GM19025 (cell line): ENCODE data around the gene TBC1D3B.
"Not testable (repeated sequence)": the region's sequence is repeated elsewhere in the genome, so short reads cannot be mapped to it uniquely, and the experiment has no call there.

Source experiments
- ATAC-seq: cut with Tn5 transposase; IDR thresholded peaks from one replicate; pipeline ENCODE4 v1.9.1; 2021; ENCODE audit warnings: mild to moderate bottlenecking, low read depth, moderate library complexity; ENCODE audit not compliant: unreplicated experiment

Gene TBC1D3B

DNA sequence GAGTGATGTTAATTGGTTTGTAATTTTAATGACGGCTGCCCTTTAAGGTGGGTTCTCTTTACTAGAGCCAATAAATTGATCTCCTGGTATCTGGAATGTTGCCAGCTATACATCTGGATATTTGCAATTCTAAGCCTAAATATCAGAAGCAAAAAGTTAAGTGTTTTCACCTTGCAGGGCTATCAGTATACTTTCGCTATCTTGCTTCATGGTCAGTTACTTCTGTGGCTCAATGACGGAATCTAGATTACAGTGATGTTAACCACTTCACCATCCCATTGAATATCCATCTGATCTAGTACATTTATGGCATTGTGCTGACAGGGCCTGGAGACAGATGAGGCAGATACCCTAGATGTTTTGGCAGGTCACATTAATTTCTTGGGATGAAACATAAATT, 44.5 kb downstream of the TBC1D3B start:
- no peak for ATAC-seq

DNA sequence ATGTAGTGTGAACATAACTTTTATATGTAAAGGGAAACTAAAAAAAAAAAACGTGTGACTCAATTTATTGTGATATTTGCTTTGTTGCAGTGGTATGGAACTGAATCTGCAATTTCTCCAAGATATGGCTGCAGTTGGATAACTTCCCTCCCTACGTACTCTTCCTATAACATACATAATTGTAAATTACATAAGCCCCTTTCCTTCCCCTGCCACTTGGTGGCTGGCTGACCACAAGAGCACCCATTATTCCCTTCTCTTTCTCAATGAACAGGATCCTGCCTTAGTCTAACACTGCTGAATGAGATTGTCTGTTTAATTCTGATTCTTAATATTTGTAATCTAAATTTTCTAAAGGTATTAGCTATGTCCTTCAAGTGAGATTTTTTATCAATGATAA, 45.0 kb downstream of the TBC1D3B start:
- no peak for ATAC-seq

DNA sequence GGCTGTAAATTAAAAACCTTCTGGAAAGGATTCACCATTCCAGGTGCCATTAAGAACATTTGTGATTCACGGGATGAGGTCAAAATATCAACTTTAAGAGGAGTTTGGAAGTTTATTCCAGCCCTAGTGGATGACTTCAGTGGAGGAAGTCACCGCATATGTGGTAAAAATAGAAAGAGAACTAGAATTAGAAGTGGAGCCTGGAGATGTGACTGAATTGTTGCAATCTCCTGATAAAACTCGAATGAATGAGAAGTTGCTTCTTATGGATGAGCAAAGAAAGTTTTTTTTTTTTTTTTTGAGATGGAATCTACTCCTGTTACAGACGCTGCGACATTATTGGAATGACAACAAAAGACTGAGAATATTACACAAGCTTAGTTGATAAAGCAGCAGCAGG, 46.1 kb downstream of the TBC1D3B start:
- no peak for ATAC-seq

DNA sequence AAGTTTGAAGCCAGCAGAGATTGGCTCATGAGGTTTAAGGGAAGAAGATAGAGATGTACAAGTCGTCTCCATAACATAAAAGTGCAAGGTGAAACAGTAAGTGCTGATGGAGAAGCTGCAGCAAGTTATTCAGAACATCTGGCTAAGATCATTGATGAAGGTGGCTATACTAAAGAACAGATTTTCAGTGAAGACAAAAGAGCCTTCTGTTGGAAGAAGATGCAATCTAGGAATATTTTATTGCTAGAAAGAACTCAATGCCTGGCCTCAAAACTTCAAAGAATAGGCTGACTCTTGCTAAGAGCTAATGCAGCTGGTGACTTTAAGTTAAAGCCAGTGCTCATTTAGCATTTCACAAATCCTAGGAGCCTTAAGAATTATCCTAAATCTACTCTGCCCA, 46.8 kb downstream of the TBC1D3B start:
- ATAC-seq: no peak

DNA sequence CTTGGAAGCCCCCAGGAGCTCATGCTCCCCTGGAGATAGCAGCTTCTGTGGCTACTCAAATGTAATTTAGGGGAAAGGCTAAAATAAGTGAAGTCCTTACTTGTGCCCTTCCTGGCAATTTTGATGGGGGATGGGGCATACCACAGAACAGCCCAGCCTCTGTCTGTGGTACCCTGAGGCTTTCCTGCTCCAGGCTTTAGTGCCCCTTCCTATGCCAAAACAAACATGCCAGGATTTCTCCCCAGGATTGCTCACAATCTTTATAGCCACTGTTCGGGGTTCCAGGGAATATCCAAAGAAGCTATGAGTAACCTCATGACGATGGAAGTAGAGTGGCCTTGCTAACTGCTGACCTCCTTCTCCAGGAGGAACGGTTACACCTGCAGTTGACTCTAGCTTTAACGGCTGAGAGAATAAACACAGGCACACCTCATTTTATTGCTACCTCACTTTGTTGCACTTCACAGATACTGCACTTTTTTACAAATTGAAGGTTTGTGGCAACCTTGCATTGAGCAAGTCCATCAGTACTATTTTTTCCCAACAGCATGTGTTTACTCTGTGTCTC, 47.9 kb downstream of the TBC1D3B start:
- ATAC-seq: no peak

DNA sequence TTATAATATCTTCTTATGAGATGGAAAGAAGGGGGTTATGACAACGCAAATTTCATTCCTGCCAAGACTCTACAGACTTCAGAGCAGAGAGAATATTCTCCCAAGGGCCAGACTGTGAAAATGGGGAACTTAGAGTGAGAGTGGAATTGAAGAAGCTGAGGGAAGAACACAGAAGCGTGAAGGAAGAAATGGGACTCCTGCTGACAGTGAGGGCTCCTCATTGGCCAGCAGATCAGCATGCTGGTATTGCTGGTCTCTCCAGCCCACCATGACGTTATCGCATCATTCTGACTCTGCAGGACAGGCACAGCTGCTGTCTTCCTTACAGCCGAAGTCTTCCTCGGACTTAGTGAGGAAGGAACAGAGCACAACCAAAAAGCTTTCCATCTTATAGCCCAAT, 48.5 kb downstream of the TBC1D3B start:
- no peak for ATAC-seq

DNA sequence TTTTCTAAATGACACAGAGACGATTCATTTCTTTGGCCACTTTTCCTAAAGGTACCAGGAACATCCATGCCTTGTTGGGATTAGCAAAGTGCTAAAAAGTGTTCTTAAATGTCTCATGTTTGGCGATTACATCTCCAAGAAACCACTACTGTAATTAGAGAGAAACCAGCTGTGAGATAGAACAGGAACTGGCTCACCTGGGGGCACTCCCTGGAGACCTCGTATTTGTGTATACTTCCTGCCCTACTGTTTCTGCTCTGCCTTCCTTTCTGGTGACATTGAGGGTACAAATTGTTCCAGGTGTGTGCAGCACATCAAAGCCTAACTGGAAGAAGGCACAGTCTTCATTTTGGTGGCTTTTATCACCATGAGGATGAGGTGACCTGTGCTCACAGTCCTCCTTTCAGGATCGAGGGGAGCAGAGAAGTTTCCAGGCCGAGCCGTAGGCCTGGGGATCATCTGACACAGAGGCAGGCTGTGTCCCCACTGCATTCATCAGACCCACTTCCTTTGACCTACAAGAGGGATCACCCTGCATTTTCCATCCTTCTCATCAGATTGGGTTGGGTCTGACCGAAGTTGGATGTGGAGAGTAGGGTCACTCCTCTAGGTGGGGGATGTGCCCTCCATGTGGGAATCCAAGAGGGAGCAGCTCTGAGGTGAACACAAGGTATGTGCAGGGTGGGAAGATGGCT, 49.1 kb downstream of the TBC1D3B start:
- ATAC-seq: peak; percentile 57

DNA sequence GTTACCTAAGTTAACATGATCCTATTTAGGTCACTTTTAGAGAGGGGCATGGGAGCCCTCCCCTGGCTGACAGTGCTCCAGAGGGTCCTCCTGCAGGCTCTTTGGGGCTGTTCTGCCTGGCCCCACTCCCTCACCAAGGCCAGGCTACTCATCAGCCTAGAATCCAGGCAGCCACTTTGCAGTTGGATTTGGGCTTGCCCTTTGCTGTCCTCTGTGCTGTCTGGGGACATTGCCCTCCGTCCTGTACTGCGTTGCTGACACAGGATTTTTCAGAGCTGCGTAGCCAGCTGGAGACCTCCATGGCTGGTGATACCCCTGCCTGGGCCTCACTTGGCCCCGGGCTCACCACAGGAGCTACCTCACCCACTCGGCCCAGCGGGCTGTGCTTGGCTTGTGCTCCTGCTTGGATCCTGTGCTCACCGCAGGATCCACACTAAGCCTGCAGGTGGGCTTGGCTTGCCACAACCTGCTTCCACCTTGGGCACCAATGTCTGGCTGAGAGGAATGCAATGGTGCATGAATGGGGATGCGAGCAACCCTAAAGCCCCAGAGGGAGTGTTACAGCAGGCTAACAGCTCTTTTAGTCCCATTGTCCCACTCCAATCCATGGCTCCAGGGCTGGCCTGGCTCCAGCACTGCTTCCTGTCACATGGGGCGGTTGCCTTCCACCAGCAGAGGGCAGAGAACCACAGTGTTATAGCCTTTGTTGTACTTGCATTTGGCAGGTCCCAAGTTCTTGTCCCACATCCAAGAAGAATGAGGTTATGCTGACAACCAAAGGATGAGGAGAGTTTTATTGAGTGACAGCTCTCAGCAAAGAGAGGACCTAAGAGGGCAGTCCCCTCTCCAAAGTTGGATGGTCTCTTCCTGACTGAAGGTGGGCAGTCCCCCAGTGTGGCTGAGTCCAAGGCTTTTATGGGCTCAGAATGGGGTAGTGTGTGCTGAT, 51.3 kb downstream of the TBC1D3B start:
- no peak for ATAC-seq

DNA sequence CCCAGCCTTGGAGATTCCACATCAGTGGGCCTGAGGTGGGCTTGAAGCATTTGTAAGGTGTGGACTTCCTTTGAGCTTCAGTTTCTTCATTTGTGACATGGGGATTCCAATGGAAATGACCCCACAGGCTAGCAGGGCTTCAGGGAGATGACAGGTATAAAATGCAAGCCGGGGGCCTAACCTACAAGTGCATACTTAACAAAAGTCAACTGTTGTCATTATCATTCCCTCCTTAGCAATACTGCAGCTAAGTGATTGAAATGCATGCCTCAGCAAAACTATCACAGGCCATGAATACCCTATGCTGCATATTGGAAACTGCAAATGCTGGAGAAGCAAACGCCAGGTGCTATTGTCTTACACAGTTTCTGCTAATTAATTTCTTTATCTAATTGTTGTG, 53.0 kb downstream of the TBC1D3B start:
- no peak for ATAC-seq

DNA sequence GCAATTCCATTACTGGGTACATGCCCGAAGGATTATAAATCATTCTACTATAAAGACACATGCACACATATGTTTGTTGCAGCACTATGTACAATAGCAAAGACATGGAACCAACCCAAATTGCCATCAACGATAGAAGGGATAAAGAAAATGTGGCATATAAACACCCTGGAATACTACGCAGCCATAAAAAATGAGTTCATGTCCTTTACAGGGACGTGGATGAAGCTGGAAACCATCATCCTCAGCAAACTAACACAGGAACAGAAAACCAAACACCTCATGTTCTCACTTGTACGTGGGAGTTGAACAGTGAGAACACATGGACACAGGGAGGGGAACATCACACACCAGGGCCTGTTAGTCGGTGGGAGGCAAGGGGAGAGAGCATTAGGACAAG, 55.3 kb downstream of the TBC1D3B start:
- not testable (repeated sequence) for ATAC-seq

DNA sequence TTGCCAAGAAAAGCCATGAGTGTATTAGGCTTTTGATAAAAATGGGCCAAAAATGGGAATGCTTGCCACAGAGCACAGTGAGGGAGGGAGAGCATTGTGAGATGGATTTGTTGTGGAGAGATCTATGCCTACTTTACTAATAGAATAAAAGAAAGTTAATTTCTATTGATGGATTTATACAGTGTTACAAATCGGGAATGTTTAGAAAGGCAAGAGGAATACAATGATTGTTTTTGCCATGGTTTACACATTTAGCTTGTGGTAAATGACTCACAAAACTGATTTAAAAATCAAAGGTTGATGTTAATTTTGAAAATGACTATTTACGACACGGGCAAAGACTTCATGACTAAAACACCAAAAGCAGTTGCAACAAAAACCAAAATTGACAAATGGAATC, 56.2 kb downstream of the TBC1D3B start:
- no peak for ATAC-seq

DNA sequence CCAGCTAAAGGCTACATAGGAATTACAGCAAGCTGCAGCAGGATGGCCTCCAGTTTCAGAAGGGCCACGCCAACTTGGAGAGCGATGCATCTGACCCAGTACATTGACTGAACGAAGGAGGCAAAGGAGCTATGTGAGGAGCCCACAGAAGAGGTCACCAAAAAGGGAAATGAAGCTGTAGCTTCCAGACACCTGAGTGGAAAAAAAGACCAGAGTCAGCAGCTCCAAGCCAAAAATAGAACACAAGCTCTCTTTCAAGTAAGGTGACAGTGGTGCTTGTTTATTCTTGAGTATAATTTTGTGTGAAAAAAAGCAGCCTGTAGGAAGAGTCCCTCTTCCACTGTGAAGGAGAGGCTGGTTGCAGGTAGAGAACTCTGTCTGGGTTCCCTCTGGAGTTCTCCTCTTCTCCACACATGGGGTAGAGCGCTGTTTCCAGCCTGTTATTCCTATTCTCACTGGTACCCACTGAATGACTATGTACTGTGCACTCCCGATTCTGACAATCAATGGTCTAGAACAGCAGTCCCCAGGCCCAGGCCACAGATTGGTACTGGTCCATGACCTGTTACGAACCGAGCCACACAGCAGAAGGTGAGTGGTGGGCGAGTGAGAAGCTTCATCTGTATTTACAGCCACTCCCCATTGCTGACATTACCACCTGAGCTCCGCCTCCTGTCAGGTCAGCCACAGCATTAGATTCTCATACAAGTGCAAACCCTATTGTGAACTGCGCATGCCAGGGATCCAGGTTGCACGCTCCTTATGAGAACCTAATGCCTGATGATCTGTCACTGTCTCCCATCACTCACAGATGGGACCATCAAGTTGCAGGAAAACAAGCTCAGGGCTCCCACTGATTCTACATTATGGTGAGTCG, 57.7 kb downstream of the TBC1D3B start:
- ATAC-seq: no peak

DNA sequence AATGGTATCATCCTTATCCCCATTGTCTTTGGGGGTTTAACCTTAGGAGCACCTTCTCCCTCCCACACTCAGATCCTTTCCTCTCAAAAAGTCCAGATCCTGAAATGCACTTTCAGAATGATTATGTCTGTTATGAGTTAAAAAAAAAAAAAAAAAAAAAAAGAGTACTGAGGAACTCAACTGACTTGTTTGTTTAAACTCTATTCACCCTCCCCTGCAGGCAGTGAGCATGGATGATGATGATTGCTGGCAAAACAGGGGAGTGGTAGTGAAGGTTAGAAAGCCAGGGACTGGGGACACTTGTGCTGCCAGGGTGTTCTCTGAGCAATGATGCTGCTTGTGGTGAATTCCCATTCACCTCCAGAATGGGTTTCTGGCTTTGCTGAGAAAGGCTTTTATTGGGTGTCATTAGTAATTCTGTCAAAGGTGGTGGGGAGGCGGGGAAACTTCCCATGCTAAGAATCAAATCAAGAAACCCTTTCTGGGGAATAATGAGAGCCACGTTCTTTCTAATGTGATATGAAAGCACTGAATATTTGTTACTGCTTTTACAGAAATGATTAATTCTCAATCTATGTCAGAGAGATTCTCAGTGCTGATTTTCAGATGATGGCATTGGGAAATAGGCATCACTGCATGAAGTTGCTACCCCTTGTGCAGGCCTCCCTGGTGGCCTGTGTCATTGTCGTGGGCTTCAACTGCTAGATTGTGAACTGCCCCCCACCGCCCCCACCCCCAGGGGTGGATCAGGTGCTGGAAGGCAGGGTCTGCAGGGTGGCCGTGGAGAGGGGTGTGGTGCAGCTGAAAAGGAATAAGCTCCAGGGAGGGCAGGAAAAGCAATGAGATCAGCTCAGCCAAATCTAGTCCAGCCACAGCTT, 58.7 kb downstream of the TBC1D3B start:
- ATAC-seq: no peak
